NCI-H446 (cell line): ENCODE measurements around the gene POLDIP3.
"Not testable (repeated sequence)": the region's sequence is repeated elsewhere in the genome, so short reads cannot be mapped to it uniquely, and the experiment has no call there.

ENCODE experiments used
- DNase-seq, 2 experiments: peaks; one replicate each; lab custom pipeline; 2025; lab: John Stamatoyannopoulos, UW

POLDIP3 gene

DNA sequence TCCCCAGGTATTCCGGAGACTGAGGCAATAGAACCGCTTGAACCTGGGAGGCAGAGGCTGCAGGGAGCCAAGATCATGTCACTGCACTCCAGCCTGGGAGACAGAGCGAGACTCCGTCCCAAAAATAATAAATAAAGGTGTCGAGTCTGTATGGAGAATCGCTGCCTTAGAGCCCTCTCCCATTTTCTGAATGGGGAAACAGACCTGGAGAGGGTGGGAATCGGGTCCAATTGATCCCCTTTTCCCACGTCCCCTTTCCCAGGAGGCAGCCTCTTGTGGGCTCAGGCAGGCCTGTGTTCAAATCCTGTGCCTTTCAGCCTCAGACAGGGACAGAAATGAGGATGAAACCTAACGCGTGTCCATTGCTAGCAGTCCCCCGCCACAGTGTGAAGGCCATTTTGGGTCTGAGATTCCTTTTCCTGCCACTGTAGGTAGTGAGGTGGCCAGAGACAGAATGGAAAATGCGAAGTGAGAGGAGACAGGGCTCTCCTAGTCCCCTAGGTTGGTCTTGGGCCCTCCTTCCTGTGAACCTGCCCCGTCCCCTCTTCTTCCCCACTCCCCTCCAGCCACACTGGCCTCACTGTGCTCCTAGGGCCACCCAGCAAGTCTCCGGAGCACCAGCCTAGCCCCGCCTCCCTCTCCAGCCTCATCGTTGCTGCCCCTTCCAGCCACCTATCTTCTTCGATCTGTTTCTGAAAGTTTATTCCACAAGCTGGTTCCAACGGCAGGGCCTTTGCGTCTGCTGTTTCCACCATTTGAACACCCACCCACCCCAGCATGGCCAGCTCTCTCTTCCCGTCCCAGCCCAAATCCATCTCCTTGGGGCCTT, 2.7 kb upstream of the POLDIP3 start:
- DNase-seq = no peak

DNA sequence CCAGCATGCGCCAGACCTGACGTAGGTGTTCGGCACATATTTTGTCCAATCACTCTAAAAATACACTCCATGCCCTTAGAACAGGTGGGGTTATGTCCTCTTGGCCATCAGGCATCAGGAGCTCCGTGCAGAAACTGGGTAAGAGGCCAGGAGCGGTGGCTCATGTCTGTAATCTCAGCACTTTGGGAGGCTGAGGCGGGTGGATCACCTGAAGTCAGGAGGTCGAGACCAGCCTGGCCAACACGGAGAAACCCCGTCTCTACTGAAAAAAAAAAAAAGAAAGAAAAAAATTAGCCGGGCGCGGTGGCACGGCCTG, 1.1 kb upstream of the POLDIP3 start:
- not testable (repeated sequence) for DNase-seq

DNA sequence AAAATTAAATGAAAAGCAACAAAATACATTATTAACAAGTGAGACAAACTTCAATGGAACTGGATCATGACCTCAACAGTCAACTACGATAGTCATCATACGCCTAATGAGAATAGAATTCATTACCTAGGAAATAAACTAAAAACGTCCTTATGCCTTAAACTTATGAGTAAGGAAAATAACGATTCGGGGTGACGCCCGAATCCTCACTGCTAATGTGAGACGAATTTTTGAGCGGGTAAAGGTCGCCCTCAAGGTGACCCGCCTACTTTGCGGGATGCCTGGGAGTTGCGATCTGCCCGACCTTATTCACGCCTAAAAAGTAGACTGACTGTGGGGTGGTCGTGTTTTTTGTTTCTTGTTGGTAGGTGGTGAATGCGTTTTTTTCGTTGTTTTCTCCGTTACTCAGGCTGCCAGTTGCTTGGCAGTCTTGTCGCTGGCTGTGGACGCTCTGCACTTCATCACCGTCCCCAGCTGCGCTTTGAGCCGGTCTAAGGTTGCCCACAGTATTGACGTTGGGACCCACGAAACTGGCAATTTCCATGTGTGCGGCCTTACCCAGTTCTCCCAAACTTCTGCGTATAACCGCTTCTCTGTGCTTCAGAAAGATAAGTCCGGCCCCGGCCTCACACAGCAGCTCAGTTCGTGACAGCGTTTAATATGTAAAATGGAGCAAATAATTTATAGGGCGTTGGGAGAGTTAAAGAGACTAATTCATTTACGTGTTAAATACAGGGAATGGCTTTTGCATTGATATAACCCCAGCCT, 593 bp upstream of the POLDIP3 start:
- DNase-seq = peak; percentile 98 to 100

DNA sequence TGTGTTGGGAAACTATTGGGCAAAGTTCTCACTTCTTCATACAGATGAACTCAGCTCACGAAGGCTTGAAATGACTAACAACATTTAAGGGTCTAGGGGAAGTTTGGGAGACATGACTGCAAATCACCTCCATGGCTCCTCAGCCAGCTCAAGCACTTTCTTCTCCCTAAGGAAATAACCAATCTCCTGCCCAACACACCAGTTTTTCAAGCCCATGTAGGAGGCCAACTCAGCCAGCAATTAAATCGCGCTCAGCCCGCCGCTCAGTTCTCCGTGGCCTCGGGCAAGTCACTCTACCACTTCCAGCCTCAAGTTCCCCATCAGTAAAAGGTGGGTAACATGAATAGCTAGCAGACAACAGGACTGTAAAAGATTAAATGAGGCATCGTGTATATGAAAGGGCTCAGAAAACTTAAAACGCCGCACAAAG, 796 bp downstream of the POLDIP3 start:
- no peak for DNase-seq

DNA sequence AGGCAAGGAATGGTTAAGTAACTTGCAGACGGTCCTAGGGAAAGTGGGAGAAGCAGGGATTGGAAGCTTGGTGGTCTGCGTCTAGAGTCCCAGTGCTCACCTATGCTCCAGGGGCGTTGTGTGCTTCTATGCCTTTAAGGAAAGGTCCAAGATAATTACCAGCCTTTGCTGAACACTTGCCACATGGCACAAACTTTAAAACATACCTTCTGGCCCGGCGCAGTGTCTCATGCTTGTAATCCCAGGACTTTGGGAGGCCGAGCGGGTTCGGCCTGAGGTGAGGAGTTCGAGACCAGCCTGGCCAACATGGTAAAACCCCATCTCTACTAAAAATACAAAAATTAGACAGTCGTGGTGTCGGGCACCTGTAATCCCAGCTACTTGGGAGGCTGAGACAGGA, 2.3 kb downstream of the POLDIP3 start:
- DNase-seq = no peak

DNA sequence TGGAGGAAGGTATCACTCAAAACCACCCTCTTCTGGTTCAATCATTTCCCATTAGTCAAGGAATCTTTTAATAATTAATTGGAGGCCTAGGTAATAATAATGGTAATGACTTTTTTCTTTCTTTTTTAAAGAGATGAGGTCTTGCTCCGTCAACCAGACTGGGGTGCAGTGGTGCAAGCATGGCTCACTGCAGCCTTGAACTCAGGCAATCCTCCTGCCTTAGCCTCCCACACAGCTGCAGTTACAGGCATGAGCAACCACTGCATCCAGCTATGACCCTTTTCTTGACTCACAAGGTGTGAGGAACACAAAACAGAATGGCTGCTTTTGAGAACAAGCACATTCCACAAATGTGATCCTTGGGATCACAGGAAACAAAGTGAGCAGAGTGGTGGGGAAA, 3.6 kb downstream of the POLDIP3 start:
- no peak for DNase-seq

DNA sequence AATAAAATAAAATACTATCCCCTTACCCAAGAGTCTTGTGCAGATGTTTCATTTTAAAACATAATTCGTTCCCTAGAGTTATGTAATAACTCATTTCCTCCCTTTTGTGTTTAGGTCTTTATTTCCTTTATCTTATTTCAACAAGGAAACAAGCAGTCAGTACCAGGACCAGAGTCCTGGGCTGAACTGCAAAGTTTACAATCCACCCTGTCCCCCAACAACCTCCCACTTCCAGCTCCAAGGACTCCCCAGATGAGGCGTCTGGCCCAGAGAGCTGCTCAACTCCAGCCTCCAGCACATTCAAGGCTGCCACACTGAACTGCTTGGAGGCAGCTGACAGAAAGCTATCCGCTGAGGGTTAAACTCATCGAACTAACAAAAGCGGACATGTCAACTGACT, 4.5 kb downstream of the POLDIP3 start:
- no peak for DNase-seq

DNA sequence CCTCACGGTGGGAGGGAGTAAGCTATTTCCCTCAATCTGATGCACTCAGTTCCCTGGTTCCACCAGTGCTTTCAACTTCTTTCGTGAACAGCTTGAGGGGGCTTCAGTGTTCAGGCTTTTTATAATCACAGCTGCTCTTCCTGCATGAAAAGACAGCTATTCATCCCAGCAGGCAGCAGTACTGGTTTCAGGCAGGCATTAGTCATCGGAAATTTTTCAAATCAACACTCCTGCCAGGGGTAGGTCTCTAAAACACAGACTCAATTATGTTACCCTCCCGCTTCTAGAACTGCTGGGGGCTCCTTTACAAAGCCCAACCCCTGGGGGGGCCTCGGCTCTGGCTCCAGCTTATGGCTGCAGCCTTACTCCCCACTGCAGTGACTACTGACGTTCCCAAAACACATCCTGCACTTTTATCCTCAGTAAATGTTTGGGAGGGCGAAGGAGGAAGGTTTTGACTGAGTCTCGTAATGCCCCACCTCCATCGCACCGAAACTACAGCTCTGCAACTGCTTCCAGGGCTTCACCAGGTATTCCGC, 5.8 kb downstream of the POLDIP3 start:
- DNase-seq = peak in 1 of 2 experiments; percentile 46

DNA sequence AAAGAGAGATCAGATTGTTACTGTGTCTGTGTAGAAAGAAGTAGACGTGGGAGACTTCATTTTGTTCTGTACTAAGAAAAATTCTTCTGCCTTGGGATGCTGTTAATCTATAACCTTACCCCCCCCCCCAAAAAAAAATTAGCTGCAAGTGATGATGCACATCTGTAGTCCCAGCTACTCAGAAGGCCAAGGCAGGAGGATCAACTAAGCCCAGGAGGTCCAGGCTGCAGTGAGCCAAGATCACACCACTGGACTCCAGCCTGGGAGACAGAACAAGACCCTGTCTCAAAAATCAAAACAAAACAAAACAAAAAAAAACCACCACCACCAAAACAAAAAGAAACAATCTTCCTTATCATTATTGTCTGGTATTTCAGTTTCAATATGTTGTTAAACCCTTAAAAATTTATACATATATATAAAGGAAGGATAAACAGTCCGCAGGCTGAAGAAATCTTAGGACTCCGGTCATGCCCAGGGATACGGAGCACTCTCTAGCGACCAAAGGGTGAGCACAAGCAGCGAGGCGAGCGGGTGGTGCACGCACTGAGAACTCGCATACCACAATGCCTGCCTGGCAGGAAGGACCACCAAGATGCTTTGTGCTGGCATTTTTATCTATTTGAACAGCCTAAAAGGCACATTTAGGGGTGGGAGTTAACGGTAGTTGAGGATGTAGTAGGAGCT, 6.4 kb downstream of the POLDIP3 start:
- no peak for DNase-seq

DNA sequence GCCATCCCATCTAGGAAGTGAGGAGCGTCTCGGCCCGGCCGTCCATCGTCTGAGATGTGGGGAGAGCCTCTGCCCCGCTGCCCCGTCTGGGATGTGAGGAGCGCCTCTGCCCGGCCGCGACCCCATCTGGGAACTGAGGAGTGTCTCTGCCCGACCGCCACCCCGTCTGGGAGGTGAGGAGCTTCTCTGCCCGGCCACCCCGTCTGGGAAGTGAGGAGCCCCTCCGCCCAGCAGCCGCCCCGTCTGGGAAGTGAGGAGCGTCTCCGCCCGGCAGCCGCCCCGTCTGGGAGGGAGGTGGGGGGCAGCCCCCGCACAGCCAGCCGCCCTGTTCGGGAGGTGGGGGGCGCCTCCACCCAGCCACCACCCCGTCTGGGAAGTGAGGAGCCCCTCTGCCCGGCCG, 7.0 kb downstream of the POLDIP3 start:
- not testable (repeated sequence) for DNase-seq

DNA sequence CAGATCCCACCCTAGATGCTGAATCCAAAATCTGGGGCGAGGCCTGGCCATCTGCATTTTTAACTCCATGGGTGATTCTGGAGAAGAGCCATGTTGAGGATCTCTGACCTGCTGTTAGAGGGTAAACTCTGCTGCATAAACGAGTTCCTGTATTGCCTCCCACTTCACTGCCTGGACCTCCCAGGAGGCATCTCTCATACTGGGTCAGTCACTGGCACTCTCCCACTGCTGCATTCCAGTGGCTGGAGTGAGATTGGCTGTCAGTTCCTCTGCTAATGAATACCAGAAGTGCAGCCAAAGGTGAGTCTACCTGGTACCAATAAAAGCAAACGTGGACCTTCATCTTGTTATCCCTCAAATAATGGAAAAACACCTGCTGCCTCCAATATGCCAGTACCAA, 10.3 kb downstream of the POLDIP3 start:
- DNase-seq = no peak

DNA sequence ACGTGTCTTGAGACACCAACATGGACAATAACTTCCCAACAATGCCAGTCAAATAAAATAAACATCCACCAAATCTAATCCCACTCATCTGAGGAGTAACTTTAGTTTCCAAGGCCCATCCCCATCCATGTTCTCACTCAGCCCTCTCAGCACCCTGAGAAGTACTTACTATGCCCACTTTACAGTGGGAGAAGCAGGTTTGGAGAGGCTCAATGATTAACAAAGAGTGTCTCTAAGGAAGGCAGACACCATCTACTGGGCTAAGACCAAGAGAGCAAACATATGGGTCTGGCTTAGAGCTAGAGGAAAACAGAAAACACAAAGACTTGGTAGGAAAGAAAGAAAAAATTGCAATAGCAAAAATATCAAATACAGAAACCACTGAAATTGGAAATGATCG, 11.3 kb downstream of the POLDIP3 start:
- DNase-seq = no peak

DNA sequence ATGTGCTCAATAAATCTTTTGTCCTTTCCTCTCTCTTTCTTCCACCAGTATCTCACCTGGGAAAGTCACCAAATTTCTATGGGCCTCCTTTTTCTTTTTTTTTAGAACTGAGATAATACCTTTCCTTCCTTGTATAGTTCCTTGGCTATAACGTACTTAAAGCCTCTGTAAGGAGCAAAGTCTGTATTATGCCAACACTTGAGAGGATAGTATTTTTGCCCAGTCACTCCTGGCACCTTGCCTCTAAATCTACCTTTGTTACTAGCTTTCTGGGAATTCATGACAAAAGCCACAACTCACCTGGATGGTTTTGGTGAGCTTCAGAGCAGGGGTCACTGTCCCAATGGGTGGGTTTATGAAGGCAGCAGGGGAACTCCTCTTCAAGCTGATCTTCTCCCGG, 12.2 kb downstream of the POLDIP3 start:
- no peak for DNase-seq

DNA sequence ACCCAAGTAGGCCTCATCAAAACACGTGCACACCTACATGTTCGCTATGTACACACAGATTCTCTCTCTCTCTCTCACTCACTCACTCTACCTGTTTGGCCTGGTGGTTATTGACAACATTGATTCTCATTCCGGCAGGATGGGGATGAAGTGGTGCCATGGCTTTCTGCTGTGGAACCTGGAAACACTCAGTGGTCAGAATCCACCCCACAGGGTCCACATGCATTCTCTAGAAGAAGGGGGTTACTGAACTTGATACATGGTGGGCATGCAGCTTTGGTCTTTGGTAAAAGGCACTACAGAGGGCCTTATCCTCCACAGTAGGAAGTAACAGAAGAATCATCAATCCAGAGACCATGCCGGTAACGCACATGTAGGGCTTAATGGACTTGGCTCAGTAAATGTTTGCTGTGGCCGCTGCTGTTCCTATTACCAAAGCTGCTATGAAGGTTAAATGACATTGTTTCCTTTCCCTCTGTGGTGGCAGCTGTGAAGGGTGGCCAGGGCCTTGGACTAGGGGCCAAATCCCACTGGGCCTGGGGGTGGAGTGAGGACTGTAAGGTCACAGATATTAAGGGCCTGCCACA, 12.7 kb downstream of the POLDIP3 start:
- DNase-seq = no peak

DNA sequence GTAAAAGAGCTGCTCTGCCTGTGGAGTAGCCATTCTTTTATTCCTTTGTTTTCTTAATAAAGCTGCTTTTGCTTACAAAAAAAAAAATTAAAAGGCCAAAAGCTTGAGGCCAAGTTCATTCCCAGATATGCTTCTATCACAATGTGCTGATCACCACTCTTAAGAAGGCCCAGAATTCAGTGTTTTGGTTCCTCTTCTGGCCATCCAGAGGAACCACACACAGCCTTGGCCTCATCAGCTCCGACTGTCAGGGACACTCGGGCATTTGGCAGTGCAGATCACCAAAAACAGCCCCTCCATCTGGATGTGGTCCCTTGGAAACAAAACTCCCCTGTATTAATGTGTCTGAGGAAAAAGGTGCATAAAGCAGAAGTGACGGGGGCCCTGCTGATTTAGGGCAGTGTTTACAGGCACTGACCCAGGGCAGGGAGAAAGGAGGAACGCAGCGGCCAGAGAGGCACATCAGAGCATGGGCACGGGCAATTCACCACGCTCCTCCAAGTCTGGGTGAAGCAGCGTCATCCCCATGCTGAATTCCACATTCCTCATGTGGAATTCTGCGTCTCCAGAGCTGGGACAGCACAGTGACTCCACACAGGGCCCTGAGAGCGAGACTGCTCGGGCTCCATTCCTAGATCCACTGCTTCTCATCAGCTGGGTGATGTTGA, 17.7 kb downstream of the POLDIP3 start:
- no peak for DNase-seq

DNA sequence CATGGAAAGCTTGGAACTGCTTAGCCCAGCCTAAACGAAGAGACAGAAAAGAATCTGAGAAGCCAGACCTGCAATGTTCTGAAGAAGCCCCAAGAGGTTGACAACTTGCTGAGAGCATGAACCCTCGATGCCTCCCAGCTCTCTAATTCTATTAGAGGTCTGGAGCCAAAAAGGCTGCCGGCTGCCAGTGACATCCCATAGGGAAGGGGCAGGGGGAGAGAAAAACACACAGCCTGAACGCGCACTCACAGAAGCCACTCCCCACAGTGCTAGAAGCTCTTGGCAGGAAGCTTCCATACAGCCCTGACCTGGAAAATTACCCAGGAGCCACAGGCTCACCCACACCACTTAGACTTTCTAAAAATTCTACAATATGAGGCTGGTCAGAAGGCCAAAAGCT, 18.3 kb downstream of the POLDIP3 start:
- DNase-seq = peak; percentile 9 to 21

DNA sequence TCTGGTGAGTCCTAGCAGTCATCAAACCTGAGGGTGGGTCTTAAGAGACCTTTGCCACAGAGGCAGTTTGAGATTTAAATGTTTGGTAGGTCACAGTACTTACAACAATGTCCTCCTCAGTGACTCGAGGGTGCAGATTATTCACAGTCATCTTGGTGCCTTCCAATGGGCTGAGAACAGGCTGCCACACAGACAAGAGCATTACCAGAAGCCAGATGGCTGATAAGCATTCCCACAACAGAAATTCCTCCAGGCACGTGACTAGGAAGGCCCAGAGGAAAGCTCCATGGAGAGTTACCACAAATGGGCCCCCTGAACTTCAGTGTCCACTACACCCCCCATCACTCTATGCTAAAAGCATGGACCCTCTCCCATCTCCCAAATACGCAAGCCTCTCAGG, 19.2 kb downstream of the POLDIP3 start:
- DNase-seq = no peak

DNA sequence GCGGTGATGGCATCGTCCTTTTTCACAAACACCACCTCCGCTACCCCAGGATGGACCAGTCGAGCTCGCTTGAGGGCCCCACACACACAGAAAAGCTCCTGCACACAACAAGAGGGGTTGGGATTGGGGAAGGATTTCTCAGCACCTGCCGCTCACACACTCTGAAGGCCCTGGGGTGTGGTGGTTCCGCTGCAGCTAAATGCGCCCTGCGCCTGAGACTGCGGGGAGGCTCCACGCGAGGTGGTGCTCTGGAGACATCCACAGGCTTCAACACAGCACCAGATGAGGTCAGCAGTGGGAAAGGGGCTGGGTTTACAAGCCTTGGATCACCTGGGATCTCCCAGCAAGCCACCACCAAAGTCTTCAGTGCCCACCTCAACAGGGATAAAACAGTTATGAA, 22.7 kb downstream of the POLDIP3 start:
- DNase-seq = no peak

DNA sequence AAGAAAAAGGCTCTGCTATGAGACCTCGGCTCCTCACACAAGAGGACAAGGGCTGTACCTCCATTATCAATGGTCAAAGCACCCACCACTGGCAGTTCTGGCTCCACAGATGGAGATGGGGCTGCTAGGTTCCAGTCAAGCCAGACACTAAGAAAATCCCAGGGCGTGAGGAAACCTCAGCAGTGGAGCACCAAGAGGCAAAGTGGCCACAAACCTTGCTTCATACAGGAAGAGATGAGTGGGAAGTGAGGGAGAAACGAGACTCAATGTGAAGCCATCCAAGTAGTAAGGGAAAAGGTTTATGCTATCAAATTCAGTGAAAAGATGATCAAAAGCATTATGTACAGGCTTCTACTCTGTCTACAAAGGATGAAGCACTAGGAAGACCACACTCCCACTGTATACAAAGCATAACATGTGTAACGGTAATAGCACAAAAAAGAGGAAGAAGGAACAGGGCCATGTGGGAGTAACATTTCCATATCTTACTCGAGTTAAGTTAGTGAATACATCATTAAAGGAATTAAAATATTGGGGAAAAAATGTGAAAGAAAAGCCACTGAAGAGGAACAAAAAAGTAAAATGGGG, 27.0 kb downstream of the POLDIP3 start:
- DNase-seq = no peak

DNA sequence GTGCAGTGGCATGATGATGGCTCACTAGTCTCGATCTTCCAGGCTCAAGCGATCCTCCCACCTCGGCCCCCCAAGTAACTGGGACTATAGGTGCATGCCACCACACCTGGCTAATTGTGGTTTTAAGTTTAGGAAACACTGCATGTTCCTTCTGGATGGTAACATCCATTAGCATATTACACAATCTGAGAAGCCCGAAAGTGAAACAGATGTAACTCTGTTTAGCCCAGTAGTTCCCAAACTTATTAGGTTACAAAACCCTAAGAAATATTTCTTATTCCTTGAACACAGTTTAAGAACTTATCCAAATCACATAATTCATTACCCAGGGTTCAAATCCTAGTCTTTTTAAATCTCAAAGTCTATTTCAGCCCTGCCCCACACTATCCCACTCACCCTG, 28.3 kb downstream of the POLDIP3 start:
- DNase-seq = no peak

DNA sequence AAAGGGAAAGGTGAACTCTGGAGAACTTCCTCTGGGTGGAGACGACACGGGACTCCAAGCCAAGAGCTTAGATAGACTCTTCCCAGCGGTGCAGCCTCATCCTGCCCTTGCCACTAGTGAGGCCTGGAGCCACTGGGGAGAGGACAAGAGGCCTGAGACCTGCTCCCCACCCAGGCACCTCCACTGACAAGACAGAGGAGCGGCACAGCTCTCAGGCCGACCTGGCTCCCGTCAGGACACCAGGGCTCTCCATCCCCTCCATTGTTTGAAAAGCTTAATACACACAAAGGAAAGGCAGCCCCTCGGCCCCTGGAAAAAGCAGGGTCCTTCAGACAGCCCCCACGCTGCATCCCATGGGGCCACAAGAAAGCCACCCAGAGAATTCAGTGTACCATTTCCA, 29.6 kb downstream of the POLDIP3 start:
- DNase-seq = no peak
